Measurements from ENCODE around the gene WFS1. TPM values are rescaled to one million over a fixed set of nuclear protein-coding genes. Genes with fewer than 3 reads are reported as not detected.

The WFS1 gene
- polyA plus RNA-seq, 5 donors, result 28.7 to 44.5 (median 38.5) TPM

DNA sequence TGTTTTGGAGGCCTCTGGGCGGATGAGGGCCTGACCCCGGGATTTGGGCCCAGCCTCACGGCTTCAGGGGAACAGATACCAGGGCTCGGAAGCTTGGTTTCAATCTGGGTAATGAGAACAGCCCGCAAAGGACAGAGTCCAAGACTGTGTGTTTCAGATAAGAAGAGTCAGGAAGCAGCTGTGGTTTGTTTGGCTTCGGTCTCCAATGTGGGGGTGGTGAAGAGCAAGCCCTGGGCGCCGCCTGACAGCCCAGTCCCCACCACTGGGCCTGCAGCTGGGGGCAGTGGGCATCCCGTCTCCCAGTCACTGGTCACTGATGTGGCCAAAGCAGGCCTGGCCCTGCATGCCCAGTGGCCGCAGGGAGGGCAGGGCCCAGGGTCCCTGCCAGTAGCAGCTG, 9.1 kb downstream of the WFS1 start:
- DNase-seq, result peak; percentile 74 to 80

DNA sequence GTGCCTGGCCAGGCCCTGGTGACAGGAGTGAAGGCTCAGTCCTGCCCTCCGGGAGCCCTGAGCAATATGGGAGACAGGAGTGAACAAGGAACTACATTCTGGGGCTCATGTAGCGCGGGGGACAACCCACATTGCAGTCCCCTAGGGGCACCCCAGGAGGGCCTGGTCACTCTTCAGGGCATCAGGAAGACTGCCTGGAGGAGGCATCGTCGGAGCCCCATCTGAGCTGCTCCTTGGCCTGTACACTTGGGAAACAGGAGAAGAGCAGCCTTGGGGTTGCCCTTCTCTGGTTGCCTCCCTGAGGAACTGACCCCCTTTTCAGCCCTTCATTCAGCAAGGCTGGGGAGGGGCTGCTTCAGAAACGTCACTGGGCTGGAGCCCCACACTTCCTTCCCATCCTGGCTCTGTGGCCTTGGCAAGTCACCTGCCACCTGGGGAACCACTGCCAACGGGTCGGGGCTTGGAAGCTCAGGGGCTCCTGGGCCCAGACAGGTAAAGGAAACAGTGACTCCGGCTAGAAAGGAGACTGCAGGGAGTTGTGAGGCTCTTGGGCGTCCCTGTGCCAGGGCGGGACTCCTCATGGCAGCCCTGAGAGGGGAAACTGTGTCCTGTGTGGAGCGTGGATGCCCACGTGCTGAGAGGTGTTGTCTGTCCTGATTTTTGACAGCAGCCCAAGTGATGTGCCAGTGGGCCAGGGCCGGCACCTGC, 10.1 kb downstream of the WFS1 start:
- no peak for DNase-seq

DNA sequence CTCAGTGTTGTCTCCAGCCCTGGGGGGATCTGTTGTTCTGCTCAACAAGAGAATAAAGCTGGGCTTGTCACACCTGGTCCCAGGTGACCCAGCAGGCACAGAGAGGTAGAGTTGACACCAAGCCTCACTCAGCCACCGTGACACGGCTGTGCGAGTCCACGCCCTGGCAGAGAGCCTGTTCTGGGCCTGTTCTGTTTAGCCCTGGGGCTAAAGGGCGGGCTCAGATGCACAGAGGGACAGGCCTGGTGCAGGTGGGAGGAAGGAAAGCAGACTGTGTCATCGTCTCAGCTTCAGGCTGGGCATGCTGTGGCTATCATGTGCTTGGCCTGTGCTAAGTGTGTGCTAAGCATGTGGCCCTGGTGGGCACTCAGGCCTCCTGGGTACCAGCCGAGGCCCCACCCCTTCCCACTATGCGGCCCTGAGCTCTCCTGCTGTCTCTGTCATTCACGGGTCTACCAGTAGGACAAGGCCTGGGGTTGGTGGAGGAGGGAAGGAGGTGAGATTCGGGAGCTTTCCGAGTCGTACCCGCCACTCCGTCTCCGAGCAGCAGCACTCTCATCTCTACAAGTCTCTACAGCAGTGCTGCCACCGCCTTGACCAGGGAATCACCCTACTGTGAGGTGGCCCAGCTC, 10.8 kb downstream of the WFS1 start:
- DNase-seq, result no peak

DNA sequence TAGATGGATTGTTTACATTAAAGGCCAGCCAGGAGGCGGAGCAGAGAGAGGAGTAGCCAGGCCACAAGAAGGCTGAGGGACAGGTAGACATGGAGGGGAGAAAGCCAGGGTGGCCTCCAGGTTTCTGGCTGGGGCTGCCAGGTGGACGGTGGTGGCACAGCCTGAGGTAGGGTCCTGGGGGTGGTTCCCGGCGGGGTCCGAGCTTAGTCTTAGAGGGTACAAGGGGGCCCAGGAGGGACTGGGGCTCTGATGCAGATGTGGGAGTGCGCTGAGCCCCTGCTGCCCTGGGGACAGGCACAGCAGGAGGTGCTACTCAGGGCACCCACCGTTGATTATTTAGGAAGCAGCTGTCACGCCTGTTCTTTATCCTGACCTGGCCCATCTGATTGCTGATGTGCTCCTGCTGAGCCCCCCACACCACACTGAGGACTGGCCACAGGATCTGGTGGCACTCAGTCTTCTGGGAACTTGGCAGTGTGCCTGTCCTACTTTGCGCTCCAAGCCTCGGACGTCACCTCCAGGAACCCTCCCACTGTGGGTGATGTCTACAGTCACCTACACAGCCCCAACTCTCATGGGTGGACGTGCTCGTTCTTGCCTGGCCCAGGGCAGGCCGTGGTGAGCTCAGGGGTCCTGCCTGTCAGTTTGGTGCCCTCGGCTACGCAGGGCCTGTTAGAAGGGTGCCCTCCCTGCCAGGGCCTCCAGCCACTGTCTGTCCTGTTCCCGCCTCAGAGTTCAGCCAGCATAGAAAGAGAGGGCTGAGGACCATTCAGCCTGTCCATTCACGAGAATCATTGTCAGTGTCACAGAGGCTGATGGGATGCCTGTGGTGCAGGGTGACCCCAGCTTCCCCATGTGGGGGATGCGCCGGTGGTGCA, 12.0 kb downstream of the WFS1 start:
- no peak for DNase-seq

DNA sequence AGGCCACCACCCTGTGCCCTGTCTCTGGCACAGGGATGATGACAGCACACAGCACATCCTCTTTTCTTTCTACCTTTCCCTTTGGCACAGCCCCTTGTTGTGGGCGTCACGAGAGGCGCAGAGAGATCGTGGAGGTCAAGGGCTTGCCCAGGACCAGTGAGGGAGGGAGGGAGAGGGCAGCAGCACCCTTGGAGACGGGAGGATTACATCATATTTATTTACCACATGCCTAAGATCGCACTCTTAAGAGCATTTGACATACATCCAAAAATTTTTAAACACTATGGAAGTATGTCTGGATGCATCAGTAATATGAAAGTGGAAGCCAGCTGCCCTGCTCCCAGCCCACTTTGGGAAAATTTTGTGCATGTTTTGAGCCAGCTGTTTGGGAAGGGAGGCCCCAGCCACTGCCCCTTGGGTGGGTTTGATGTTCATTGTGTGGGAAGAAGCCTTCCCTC, 12.7 kb downstream of the WFS1 start:
- DNase-seq, result peak; percentile 51 to 63

DNA sequence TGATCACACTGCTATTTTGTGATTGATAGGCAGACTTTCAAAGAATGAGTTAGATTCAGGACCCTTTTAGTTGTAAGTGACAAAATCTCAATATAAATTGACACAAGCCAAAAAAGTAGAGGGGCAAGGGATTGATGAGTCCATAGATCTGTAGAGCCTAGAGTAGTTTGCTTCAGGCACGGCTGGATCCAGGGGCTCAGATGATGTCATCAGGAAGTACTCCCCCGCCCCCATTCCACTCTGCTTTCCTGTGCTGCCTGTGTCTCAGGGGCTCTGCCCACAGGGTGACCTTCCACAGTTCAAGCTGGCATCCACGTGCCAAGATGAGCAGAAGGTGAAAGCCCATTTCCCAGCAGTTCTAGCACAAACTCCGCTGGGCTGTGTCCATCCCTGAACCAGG, 13.6 kb downstream of the WFS1 start:
- no peak for DNase-seq

DNA sequence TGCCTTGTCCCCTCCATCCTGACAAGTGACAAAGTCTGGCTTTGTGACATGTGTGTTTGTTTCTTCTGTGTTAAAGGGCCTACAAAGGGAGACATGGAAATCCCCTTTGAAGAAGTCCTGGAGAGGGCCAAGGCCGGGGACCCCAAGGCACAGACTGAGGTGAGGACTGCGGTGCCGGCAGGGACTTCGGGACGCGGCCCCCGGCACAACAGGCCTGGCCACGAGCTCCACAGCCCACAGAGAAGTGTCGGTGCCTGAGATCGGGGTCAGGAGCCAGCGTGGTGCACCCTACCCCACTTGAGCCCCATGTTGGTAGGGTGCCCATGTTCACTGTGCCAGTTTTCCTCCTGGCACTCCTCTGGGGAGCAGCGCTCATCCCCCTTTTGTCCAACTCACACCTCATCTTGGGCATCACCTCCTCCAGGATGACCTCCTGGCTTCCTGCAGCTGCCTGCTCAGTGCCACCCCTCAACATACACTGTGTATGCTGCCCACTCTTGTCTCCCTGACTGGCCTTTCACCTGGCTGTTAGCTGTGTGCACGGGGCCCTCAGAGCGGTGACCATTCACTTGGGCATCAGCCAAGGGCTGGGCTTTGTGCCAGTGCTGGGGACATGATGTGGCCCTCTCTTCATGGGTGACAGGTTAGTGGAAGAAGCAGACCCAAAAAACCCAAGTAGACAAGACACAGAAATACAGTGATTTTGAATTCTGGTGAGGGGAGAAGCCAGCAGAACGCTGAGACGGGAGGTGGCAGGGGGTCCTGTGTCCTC, 17.6 kb downstream of the WFS1 start:
- DNase-seq, result no peak

DNA sequence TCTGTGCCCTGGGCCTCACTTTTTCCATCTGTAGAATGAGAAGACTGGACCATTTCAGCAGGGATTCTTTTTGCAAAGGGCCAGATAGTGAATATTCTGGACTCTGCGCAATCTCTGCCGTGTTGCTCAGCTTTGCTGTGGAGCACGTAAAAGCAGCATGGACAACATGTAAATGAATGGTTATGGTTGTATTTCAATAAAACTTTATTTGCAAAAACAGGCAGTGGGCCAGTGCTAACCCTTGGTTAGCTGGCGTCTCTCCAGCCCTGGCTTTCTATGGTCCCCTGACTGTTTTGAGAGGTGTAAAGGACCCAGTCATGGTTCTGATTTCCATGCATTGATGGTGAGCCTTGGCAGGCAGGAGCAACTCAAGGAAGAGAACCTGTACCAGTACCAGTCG, 18.7 kb downstream of the WFS1 start:
- DNase-seq, result no peak

DNA sequence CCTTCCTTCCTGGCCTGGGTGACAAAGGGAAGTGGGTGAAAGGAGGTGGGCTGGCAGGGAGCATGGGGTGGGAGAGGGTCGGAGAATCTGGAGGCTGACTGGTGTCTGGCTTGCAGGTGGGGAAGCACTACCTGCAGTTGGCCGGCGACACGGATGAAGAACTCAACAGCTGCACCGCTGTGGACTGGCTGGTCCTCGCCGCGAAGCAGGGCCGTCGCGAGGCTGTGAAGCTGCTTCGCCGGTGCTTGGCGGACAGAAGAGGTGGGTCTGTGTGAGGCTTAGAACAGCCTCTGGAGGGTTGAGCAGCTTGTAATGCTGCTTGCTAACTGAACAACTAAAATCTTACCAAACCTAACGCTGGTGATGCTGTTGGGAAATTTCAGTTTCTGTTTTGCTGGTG, 19.2 kb downstream of the WFS1 start:
- DNase-seq, result no peak

DNA sequence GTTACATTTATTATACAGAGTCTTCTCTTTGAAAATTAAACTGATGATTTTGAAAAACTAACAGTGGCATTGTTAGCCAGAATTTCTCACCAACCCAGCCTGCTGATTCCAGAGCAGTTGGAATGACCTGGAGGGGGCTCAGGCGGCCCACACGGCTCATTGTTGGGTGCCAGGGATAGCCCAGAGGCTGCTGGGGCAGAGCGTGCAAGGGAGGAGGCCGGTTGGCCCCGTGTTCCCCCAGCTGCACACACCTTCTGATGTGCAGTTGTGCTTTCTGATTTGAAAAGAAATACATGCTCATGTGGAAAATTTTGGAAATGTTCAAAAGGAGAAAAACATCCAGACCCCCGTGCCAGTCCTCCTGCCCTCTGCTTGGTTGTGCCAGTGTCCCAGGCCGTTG, 20.6 kb downstream of the WFS1 start:
- no peak for DNase-seq

DNA sequence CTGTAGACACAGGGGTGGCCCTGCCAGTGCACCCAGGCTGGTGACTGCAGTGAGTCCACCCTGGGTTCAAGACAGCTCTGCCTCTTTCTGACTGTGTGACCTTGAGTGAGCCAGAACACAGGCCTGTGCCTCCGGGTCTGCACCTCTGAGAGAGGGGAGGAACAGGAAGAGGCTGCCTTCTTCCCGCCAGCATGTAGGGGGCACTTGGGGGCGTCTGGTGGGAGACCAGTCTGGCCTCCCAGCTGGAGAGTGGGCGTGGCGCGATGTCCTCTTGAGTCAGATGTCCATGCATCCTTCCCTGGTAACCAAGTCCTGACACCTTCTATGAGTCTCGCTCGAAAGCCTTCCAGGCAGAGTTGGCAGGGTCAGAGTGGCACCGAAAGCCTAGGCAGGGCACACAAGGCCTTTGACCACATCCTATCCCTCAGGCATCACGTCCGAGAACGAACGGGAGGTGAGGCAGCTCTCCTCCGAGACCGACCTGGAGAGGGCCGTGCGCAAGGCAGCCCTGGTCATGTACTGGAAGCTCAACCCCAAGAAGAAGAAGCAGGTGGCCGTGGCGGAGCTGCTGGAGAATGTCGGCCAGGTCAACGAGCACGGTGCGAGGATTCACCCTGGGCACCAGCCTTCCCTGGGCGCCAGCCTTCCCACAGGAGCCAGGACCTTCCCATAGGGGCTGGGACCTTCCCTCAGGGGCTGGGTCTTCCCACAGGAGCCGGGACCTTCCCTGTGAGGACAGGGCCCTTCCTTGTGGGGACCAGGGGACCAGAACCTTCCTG, 21.3 kb downstream of the WFS1 start:
- DNase-seq, result no peak

DNA sequence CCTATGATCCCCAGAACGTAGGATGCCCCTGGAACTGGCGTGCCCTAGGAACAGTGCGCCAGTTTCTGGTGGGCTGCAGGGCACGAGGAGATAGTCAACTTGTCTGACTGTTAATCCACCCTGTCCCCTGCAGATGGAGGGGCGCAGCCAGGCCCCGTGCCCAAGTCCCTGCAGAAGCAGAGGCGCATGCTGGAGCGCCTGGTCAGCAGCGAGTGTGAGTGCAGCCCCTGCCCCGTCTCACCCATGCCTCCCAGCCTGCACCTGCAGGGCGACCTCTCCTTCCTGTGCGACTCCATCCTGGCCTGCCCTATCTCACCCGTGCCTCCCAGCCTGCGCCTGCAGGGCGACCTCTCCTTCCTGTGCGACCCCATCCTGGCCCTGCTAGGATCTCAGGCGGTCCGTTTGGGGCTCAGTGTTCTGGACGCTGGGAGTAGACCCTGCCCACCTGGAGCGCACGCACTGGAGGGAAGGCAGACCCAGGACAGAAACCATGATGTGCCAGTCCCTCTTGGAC, 22.2 kb downstream of the WFS1 start:
- DNase-seq, result no peak

DNA sequence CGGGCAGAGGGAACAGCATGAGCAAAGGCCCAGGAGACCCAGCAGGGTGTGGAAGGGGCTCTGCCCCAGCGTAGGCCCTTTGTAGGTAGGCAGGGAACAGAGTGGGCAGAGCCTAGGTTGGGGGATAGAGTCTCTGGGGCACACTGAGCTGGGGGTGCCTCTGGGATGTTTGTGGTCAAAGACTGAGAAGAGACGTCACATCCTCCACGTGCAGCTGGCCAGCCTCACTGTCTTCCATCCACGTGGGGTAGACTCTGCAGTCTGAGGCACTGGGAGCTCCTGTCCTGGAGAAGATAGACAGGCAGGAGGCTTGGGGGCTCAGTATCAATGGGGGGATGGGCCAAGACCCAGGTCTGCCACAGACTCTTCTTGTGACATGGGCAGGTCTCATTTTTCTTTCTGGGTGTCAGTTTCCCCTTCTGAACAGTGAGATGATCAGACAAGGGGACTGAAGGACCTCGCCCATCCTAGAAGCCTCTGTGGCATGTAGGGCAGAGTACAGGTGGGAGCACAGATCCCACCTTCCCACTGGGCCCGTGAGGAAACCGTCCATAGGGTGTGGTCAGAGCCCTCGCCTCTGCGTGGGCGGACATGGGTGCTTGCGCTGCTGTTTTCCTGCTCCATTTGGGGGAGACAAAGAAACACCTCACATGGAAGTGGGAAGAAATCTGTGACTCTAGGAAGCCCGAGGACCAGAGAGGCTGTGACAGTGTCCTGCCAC, 22.9 kb downstream of the WFS1 start:
- no peak for DNase-seq

DNA sequence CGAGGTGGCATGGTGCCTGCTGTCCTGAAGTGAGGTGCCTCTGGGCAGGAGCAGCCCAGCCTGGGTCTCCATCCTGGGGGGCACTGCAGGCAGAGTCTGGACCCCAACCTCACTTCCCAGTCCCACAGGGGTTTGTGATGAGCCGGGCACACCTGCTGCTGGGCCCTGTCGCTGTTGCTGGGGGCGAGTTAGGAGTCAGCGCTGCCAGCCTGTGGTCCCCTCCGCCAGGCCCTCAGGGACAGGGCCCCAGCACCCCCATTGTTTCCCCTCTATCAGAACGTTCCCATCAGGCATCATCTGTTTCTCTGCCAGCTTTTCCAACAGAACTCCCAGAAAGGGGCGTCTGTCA, 23.4 kb downstream of the WFS1 start:
- no peak for DNase-seq

DNA sequence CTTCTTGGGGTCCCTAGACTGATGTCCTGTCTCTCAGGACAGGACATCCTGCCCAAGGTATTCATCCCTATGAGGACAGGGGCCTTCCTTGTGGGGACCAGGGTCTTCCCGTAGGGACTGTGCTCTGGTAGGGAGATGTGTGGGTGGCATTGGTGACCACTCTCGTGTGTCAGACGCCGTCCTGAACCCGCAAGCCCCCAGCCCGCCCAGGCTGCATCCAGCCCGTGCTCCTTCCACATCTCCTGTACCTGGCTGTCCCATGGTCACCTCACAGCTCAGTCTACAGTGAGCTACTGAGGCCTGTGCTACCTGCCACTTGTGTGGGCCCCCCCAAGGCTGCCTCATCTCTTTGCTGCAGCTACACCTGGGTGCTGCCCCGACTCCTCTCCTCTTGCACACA, 24.0 kb downstream of the WFS1 start:
- DNase-seq, result no peak

DNA sequence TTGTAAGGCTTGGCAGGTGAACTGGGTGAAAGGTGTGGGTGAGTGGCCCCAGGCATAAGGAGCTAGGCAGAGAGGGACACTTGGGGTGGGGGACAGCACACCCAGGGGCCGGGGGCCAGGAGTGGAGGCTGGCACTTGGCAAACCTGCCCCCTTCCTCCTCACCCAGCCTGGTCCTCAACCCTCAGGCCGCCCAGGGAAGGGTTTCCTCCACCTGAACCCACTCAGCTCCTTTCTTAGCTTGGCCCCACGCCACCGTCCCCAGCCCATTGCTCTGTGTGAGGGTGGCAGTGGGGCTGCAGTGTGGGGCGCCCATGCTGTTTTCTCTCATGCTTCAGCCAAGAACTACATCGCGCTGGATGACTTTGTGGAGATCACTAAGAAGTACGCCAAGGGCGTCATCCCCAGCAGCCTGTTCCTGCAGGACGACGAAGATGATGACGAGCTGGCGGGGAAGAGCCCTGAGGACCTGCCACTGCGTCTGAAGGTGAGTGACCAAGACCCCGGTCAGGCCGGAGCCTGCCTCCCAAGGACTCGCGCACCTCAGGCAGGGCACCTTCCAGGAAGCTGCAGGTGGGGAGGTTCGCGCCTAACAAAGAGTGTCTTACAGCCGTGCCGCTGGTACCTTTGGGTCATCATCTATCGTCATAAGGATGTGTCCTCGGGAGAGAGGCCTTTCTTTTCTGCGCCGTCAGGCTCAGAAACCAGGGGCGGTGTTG, 25.2 kb downstream of the WFS1 start:
- no peak for DNase-seq

DNA sequence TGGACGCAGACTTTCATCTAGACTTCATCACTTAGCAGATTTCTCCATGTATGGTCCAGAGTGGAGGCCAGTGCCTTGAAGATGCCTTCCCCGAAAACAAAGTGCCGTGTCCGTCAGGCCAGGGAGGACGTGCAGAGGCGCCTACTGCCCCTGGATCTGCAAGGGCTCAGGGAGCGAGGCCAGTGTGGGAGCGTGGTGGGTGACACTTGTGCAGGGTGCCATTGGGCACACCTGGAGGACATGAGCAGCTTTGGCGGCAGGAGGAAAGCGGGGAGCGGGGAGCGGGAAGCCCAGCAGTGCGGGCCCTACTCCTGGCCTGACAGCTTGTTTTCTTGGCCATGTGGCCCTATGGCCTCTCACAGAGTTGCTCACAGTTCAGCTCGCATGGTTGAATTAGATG, 25.8 kb downstream of the WFS1 start:
- no peak for DNase-seq

DNA sequence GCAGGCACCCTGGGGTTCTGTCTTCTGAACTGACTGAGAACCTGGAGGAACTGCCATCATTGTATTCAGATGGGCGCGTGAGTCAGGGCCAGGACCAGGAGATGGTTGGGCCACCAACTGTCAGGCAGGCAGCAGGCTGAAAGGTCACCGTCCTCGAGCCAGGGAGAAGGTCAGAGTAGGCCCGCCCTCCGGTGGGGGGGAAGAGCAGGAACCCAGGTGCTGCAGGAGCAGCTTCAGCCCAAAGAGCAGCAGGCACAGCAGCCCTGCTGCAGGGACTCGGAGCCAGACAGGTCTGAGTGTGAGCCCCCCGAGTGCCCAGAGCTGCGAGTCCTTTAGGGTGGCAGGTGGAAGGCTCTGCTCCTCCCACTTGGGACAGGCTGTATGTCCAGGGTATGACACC, 26.4 kb downstream of the WFS1 start:
- DNase-seq, result no peak

DNA sequence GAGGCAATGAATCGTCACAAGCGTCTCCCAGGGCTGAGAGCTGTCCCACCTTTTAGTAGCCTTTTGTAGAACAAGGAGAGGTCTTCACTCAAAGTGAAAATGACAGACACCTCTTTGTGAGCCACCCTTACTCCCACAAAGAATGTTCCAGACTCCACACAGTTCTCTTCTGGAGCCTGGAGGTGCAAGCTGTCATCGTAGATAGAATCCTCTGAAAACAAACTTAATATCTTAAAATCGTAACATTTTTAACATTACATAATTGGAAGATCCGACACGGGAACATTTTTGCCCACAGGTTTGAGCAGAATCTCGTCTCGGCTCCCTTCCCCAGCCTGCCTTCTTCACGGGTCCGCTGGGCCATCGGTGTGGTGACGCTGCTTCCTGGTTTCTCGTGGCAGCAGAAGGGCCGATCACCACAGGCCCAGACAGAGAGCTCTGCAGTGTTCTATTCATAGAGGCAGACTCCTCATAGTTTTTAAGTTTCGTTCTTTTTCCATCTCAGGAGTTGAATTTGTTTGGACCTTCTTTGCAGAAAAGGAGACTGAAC, 27.7 kb downstream of the WFS1 start:
- no peak for DNase-seq
